GM21825 (cell line): Measurements from ENCODE around the gene GCN1.
A peak's percentile ranks its signal among the peaks of the same experiment; 100 is the strongest.

Source experiments
- ATAC-seq: cut with Tn5 transposase; IDR thresholded peaks from one replicate; pipeline ENCODE4 v1.9.1; 2021; ENCODE audit warnings: mild to moderate bottlenecking, moderate library complexity; ENCODE audit not compliant: unreplicated experiment

Gene GCN1

DNA sequence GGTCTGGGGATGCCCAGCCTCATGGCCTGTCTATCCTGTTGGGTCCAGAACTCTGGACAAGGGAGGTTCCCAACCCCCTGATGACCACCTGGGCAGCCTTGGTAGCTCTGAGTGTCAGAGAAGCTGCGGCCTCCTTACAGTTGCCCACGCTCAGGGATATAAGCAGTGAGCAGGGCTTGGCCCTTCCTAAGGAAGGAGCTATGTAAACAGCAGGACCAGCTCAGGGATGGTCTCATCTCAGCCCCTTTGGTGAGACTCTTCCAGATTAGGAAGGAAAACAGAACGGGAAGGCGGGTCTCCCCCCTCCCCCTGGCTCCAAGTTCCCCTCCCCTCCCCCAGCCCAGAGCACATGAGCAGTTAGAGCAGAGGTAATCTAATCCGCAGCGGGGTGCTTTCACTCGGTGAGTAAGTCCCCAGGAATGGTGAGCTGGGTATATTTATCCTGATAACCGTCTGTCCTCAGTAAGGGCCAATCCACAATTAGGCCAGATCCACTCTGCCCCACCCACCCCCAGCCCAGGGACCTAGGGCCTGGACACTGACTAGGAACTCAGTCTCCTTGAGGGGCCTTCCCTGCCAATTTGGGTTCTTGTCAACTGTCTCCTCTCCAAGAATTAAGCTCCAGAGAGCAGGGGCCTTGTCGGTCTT is 35.9 kb upstream of the GCN1 start:
- no peak for ATAC-seq

DNA sequence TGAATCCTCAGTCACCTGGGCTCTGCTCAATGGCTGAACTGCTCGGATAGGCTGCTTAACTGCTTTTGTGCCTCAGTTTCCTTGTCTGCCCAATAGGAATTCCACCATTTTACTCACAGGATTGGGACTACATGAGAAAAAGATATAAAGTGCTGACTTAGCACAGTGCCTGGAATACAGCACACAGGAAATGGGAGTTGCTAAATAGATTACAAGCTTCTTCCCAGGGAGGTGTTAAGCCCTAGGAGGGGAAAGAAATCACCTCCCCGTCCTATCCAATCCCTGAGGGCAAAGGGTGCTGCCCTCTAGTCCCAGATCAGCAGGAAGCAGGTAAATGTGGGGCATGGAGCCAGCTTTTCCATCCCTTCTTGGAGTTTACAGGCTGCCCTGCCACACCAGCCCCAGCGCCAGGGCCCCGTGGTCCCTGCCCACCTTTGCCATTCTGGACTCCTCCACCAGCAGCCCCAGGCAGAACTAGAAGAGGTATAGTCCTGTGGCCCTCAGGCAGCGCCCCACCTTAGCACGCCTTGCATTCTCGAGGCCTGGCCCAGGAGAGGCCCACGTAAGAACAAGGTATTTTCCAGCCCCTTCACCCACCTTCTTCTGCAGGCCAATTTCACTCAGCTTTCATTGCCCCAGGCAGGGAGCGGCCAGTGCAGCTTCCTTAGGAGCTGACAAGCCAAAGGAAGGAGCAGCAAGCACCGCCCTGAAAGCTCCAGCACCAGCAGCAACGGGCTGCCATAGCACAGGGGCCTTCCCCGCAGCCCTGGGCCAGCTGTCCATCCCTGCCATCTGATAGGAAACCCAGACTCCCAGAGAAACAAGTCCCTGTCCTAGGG is 35.2 kb upstream of the GCN1 start:
- ATAC-seq: no peak

DNA sequence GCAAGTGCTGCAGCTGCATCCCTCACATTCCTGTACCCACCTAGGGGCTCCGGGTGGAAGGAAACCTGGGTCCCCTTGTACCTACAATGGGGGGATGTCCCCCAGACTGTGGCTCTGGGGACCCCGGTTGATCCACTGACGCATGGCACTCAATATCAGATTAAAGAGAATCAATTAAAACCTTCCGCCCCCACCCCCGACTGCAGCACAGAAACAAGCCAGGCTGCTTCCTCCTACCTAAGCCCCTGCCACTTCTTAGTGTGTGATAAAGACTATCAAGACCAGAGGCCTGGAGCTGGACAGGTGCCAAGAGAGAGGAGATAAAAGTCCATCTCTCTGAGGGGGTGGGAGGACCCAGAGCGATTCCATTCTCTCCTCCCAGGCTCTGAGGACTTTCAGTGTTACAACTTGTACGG is 34.6 kb upstream of the GCN1 start:
- ATAC-seq: no peak

DNA sequence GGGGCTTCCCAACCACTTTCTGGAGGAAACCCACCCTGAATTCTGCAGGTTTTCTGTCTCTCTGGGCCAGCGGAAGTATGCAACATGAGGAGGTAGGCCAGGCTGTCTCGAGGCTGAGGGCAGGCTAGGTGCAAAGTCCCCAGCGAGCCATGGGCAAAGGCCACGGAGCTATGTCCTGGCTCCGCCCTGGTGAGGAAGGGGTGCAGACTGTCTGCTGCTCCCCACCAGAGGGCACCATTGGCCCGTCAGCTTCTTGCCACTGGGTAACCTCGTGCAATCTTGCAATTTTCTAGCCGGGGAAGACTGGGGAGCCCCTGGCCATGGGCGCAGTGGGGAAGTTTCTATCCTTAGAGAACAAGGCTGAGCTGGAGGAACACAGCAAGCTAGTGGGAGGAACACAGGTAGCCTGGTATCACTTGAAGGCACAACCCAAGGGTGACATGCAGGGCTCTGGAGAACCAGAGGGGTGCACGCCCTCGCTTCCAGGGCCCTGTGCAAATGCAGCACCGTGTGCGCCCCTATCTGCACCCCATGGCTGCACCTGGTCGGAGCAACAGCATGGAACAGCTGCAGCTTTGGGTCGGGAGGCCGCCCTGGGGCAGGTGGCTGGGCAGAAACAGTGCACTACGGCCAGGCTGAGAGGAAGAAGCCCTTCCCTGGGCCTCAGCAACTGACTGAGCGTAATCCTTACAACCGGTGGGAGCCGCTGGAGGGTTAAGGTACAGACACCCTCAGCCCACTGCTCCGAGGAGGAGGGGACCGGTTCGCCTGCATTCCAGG is 34.0 kb upstream of the GCN1 start:
- peak; percentile 87 for ATAC-seq

DNA sequence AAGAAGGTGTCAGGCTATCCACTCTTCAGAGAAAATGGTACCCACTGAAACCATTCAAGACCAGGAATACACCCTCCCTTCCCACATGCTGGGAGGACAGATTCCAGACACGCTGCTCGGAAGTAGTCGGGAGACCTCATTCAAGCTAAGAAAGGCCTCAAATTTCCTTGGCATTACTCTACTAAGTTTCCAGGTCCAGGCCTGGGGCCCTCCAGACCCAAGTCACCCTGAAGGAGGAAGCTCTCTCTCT is 33.5 kb upstream of the GCN1 start:
- no peak for ATAC-seq

DNA sequence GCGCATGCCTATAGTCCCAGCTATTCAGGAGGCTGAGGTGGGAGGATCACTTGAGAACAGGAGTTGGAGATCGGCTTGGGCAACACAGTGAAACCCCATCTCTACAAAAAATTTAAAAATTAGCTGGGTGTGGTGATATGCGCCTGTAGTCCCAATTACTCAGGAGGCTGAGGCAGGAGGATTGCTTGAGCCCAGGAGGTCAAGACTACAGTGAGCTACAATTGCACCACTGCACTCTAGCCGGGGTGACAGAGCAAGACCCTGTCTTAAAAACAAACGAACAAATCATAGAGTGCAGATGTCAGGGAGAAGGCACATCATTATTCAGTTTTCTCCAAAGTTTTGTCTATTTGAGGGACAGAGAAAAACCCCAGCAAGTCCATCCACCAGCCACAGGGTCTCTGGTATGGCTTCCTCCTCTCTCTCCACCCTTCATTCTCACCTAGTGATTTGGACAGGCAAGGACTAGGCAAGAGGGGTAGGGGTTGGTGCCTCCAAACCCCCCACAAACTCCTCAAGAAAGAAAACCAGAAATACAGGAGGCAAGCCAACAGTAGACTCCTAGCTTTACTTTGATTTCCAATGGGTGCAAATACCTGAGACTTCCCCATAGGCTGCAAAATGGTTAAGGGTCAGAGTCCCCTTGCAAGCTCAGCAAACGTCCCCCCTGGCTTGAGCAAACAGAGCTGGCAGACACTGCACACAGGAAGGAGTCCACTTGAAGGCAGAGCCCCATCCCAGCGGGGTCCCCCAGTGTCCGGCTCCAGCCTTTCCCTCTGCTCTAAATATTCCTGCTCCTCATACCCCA is 32.9 kb upstream of the GCN1 start:
- no peak for ATAC-seq

DNA sequence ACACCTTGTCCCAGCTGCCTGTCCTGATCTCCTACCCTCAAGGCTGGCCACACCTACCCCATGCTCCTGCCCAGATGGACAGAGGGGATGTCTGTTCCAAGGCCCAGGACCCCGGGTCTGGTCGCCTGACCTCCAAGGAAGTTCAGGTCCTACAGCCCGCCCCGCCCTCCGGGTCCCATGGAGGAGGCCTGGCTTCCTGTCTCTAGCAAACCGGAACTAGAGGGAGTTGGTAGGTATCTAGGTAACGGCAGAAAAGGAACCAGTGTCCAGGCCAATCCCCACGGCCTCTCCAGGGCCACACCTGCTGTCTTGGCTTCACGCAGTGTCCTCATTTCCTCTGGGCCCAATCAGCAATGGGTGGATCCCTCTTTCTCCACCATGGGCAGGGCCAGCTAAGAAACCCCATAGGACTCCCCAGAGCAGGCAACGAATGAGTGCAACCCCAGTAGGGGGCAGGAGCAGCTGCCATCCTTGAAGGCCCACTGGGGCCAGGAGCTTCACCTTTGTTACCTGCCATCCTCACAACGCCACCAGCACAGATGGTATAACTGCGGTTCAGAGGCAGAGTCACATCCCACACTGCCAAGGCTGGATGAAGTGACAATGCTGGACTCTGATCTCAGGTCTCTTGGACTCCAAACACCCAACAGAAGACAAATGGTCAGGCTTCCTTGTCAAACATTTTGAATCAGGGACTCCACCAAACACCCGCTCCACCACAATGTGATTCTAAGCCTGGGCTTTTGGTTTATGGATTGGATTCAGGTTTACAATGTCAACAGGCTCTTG is 31.5 kb upstream of the GCN1 start:
- no peak for ATAC-seq

DNA sequence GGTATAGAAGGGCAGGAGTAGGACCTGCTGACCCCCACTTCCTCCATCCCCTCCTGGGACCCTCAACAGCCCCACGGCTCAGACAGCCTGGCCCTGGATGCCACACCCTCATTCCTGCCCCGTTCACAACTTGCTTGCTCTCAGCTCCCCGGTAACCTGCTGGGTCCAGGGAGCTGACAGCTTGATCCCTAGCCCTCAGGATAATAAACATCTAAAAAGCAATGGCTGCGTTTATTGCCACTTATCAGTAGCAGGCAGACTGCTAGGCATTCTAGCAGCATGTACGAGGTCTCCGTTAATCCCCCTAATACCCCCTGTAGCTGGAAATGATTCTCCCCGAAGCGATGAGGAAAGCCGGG is 30.7 kb upstream of the GCN1 start:
- ATAC-seq: no peak

DNA sequence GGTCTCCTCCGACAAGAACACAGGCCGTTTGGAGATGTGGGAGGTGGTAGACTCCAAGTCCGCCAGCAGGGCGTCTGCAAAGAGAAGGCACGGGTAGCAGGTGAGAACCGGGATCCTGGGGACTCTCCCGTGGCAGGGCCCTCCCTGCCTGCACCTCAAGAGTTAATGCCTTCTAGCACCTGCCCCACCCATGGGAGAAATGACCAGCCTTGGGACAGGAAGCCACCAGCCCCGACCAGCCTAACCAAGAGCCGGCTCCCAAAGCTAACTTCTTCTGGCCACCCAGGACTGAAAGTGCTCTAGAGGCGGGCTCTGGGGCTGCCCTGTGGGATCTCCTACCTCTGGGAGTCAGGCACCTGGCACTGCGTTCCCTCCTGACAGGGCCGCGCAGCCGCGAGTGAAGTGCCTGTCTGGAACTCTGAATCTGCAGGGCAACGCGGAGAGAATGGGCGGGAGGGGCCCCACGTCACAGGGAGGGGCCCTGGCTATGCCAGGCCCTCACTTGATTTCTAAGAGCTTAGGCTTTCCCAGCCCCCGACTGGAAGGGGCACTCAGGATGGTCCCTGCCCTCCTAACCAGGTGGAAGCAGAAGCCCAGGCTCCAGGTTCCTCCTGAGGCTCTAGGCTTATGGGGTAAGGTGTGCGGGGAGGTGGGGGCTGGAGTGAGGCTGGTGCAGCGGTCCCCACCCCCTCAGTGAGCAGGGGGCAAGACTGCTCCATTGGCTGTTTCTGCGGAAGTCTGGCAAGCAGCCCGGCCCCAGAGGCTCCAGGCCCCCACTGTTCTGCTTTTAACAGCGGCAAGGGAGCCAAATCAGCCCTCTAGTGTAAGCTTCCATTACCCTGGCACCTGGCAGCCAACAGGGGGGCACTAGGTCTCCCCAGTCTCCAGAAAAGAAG is 30.0 kb upstream of the GCN1 start:
- ATAC-seq: no peak

DNA sequence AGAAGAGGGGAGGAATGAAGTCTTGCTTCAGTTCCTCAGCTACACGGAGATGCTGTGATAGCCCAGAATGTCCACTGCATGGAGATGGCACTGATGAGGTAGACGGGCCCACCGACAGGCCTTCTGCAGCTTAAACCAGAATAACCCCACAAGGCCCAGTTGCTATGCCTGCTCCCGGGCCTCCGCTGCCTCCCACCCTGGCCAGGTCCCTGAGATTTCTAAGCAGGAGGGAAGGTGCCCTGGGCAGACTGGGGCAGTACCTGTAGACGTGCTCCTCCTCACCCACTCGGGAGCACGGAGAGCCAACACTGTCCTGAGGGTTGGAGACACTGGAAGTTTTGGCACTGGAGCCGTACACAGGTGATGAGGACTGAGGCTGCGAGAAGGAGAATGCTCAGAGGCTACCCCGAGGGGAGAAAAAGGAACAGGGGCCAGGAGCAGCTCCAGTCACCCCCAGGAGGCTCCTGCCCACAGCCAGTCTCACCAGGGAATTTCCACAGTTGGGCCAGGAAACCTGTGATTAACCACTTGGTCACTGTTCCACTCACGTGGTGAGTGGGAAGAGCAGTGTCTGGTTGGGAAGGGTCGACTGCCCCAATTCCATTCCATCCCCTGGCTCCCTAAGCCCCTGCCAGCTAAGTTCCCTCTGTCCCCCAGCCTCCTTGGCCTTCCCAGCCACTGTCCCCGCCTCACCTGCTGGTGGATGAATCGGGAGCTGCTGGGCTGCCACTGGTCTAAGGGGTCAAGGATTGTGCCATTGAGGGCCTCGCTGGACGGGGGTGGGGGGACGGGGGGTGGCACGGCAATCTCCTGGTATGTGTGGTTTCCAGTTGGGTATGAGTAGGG is 29.2 kb upstream of the GCN1 start:
- no peak for ATAC-seq

DNA sequence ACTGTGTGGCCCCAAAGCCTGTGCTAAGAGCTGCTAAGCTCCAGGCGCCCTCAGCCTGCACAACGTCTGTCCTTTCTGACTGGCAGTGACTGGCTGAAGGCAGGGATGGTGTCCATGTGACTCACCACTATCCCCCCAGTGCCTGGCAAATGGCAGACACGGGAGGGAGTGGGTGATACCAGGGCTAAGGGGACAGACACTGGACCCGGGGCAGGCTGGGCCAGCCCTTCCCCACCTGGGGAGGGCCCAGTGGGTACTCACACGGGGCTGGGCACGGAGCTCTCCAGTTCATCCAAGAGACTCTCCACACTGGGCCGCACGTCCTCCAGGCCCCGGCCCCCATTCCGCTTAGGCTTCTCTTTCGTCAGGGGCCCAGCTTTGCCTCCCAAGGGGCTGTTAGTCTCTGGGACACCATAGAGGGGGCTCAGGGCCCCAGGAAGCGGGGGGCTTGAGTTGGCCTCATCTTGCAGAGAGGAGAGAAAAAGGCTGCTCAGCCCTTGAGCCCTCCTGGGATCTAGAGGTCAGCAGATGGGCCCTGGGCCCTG is 27.8 kb upstream of the GCN1 start:
- no peak for ATAC-seq

DNA sequence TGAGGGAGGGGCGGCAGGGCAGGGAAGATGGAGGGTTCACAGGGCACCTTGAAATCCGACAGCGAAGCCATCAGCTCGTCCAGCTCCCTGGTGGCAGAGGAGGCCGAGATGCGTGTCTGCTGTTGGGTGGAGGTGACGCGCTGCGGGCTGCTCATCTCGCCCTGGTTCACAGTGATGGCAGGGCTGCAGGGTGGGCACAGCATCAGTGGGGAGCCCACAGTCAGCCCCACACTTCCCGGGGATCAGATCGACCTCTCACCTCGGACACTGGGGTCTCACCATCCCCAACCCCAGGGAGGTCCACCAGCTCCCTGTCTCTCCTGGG is 27.0 kb upstream of the GCN1 start:
- ATAC-seq: no peak

DNA sequence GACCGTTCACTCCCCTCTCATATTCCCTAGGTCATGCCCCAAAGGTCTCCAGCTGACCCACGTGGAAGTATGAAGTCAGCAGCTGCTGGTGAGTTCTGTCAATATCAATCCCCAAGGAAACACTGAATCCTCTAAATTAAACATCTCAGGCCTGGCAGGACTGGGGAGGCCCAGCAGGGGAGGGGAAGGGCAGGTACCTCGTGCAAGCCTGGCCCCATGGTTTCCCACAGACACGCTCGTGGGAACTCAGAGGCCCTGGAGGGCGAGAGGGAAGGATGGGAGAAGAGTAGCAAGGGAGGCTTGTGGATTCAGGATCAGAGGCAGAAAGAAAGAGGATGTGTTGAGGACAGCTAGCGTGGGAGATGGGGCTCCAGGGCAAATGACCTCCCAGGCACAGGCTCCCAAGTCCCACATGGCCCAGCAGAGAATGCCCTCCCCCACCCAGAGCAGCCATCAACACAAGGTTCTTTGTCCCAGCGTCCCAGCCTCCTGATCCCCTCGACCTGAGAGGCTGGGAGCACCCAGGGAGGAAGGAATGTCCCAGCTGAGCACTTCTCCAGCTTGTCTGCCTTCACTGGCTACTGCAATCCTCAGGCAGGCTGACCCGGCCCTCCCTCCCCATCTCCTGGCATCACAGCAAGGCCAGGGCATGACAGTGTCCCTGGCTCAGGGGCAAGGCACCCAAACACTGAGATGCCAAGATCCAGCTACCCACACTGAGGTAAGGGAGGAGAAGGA is 26.5 kb upstream of the GCN1 start:
- no peak for ATAC-seq

DNA sequence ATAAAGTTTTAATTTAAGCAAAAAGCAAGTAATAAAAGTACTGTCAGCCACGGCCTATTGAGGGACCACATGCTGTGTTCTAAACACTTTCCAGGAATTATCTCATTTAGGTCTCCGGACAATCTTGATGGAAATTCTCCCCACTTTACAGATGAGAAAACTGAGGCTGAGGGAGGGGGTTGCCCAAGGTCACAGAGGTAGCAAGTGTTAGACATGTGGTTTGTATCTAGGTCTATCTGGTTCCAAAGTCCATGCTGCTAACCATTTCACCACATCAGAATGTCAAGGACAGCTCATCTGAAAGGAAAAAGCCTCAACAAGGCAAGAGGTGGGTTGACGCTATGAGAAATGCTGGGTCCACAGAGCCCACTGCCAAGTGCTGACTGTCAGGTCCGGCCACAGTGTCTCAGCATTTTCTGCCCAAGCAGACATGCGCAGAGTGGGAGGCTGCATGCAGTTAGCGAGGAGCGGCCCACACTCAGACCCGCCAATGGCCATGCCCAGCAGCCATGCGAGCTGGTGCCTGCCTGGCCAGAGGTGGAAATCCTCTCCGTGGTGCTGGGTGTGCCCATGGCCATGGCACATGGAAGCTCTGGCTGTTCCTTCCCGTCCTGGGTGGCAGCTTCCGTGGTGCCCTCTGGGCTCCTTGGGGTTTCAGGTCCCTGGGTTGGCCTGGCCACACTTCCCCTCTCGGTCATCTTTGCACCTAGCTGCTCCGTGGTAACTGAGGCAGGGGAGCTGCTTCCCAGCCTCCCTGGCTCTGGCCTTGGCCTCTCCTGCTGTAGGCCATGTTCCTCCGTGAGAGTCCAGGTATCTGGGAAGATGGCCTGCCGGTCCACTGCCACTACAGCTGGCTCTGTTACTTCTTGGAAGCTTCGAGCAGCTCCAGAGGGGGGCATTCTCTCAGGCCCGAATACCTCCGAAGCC is 24.4 kb upstream of the GCN1 start:
- ATAC-seq: no peak

DNA sequence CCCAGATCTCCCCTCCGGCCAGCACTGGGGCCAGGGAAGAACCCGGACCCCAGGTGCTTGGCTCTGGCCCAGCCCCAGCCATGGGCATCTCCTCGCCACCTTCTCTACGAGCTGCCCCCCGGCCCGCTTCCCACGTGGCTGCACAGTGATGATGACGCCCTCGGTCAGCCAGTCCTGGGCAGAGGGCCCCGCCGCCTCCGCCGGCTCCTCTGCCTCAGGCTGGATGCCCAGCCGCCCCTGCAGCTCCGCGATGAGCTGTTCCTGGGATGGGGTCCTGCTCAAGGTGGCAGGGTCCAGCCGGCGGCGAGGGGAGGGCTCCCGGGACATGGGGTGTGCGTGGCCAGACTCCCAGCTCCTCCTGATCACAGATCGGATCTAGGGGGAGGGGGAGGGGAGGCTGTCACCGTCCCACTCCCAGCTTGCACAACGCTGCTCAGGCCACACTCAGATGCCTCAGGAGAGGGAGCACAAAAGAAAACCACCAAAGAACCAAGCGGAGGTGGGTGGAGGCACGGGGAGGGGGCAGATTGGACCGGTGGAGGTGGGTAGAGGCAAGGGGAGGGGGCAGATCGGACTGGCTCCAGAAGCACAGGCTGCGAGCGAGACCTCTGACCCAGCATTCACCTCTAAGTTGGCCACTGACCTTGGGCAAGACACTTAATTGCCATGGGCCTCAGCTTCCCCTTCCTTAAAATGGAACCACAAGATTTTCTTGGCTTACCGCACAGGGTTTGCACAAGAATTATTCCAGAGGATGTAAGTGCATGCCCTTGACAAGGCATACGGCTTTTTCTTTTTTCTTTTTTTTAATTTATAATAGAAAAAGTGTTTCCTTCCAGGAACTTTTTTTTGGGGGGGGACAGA is 22.5 kb upstream of the GCN1 start:
- ATAC-seq: no peak
